ENCODE measurements around the gene PCSK6. TPM values are rescaled to one million over a fixed set of nuclear protein-coding genes. Genes with fewer than 3 reads are reported as not detected.

Gene PCSK6
- total RNA-seq, 1 donor from 2014 or later = 16.6 TPM

GRCh38 chr15:101373577-101373976, 115.9 kb downstream of the PCSK6 start:
- no peak for TF ChIP-seq CTCF (IDR thresholded peaks at IDR 0.05)
- Histone ChIP-seq H3K4me3 (no peak overlapping the region), H3K4me1 (no peaks in the 10 kb centered on the region), H3K27me3 (no peaks in the 10 kb centered on the region), H3K27ac (no peak overlapping the region), H3K9me3 (no peaks in the 10 kb centered on the region), H3K36me3 (no peaks in the 10 kb centered on the region)
- no peak for ATAC-seq
- no peak for DNase-seq
- intact Hi-C loops (cut with DNase I) = no loop called here

GRCh38 chr15:101372960-101373525, 116.5 kb downstream of the PCSK6 start:
- Histone ChIP-seq H3K9me3 (no peaks in the 10 kb centered on the region), H3K27me3 (no peaks in the 10 kb centered on the region), H3K27ac (no peak overlapping the region), H3K4me3 (no peak overlapping the region), H3K4me1 (no peaks in the 10 kb centered on the region), H3K36me3 (no peaks in the 10 kb centered on the region)
- DNase-seq (no peak), ATAC-seq (no peak)
- intact Hi-C loops (cut with DNase I) = no loop called here
- TF ChIP-seq CTCF (IDR thresholded peaks at IDR 0.05) = no peak

GRCh38 chr15:101372149-101372577, 117.3 kb downstream of the PCSK6 start:
- no peak overlapping the region for H3K4me3 ChIP-seq
- ATAC-seq = no peak
- no peaks in the 10 kb centered on the region for H3K4me1 ChIP-seq
- H3K27me3 ChIP-seq = no peaks in the 10 kb centered on the region
- DNase-seq = no peak
- H3K27ac ChIP-seq = no peak overlapping the region
- TF ChIP-seq CTCF (IDR thresholded peaks at IDR 0.05) = no peak
- no peaks in the 10 kb centered on the region for H3K36me3 ChIP-seq
- no peaks in the 10 kb centered on the region for H3K9me3 ChIP-seq
- intact Hi-C loops (cut with DNase I) = no loop called here

GRCh38 chr15:101371519-101371918, 118.0 kb downstream of the PCSK6 start:
- no peak overlapping the region for H3K27ac ChIP-seq
- intact Hi-C loops (cut with DNase I) = no loop called here
- no peaks in the 10 kb centered on the region for H3K4me1 ChIP-seq
- no peak for TF ChIP-seq CTCF (IDR thresholded peaks at IDR 0.05)
- ATAC-seq = no peak
- H3K4me3 ChIP-seq = no peak overlapping the region
- H3K9me3 ChIP-seq = no peaks in the 10 kb centered on the region
- DNase-seq = no peak
- no peaks in the 10 kb centered on the region for H3K36me3 ChIP-seq
- H3K27me3 ChIP-seq = no peaks in the 10 kb centered on the region

- ATAC-seq (no peak), DNase-seq (no peak)
- intact Hi-C loops (cut with DNase I) = no loop called here
- Histone ChIP-seq H3K9me3 (no peaks in the 10 kb centered on the region), H3K4me1 (no peaks in the 10 kb centered on the region), H3K4me3 (no peak overlapping the region), H3K27ac (no peak overlapping the region), H3K27me3 (no peaks in the 10 kb centered on the region), H3K36me3 (no peaks in the 10 kb centered on the region)
- no peak for TF ChIP-seq CTCF (IDR thresholded peaks at IDR 0.05)
Observed at GRCh38 chr15:101371081-101371480, 118.4 kb downstream of the PCSK6 start.
